ENCODE data around the gene YY1. TPM values are rescaled to one million over a fixed set of nuclear protein-coding genes. Genes with fewer than 3 reads are reported as not detected.

YY1 gene
- total and polyA plus RNA-seq, 8 donors, result 23.0 to 68.1 (median 41.9) TPM

GRCh38 chr14:100327128-100327527 lies 88.2 kb downstream of the YY1 start:
- intact Hi-C loops (cut with DNase I; ENCODE audit: low total_unique reads), result no loop called here
- TF ChIP-seq CTCF (IDR thresholded peaks at IDR 0.05) (no peak), POLR2AphosphoS5 (IDR thresholded peaks at IDR 0.05) (no peak), POLR2A (IDR thresholded peaks at IDR 0.05) (no peak), EP300 (IDR thresholded peaks at IDR 0.05) (no peak)

GRCh38 chr14:100328495-100329163 lies 89.7 kb downstream of the YY1 start:
- Histone ChIP-seq H3K27ac (peak overlapping the region in 3 of 5 donors; percentile 14 to 53 (median 30)), H3K36me3 (peaks cover 0 to 13% (median 10%) of the 10 kb centered on the region in 4 donors), H3K27me3 (no peaks in the 10 kb centered on the region), H3K4me3 (no peak overlapping the region), H3K9me3 (no peaks in the 10 kb centered on the region), H3K4me1 (peaks cover 0 to 9% (median 3%) of the 10 kb centered on the region in 4 donors)
- TF ChIP-seq POLR2A (IDR thresholded peaks at IDR 0.05), result no peak
- no peak for TF ChIP-seq EP300 (IDR thresholded peaks at IDR 0.05)
- TF ChIP-seq CTCF (IDR thresholded peaks at IDR 0.05), result no peak
- no peak for TF ChIP-seq POLR2AphosphoS5 (IDR thresholded peaks at IDR 0.05)
- WGBS, 5 donors, result 42 to 81% (median 56%) methylated on average over 3 to 32 of the region's 32 CpGs
- intact Hi-C loops (cut with DNase I; ENCODE audit: low total_unique reads), result no loop called here
- DNase-seq, result peak in 1 of 2 donors; percentile 54

More at GRCh38 chr14:100327128-100327527, 88.2 kb downstream of the YY1 start:
- DNase-seq, result no peak
- Histone ChIP-seq H3K4me3 (no peak overlapping the region), H3K27me3 (no peaks in the 10 kb centered on the region), H3K4me1 (peaks cover 0 to 9% (median 3%) of the 10 kb centered on the region in 4 donors), H3K9me3 (no peaks in the 10 kb centered on the region), H3K27ac (no peak overlapping the region), H3K36me3 (no peaks in the 10 kb centered on the region)
- WGBS, 5 donors, result 94 to 97% (median 96%) methylated on average over 24 of the region's 24 CpGs

GRCh38 chr14:100329233-100330006 lies 90.5 kb downstream of the YY1 start:
- 83 to 94% (median 91%) methylated on average over 18 to 36 of the region's 36 CpGs for WGBS, 5 donors
- Histone ChIP-seq H3K27me3 (no peaks in the 10 kb centered on the region), H3K4me1 (peaks cover 0 to 9% (median 3%) of the 10 kb centered on the region in 4 donors), H3K4me3 (no peak overlapping the region), H3K27ac (no peak overlapping the region), H3K36me3 (peaks cover 0 to 21% (median 18%) of the 10 kb centered on the region in 4 donors), H3K9me3 (no peaks in the 10 kb centered on the region)
- intact Hi-C loops (cut with DNase I; ENCODE audit: low total_unique reads), result no loop called here
- DNase-seq, result no peak
- TF ChIP-seq EP300 (IDR thresholded peaks at IDR 0.05) (no peak), POLR2A (IDR thresholded peaks at IDR 0.05) (no peak), CTCF (IDR thresholded peaks at IDR 0.05) (no peak), POLR2AphosphoS5 (IDR thresholded peaks at IDR 0.05) (no peak)

GRCh38 chr14:100330007-100330344 lies 91.0 kb downstream of the YY1 start:
- Histone ChIP-seq H3K4me1 (peaks cover 0 to 8% (median 3%) of the 10 kb centered on the region in 4 donors), H3K4me3 (no peak overlapping the region), H3K27me3 (no peaks in the 10 kb centered on the region), H3K36me3 (peaks cover 5 to 26% (median 23%) of the 10 kb centered on the region in 4 donors), H3K9me3 (no peaks in the 10 kb centered on the region), H3K27ac (no peak overlapping the region)
- 80 to 93% (median 90%) methylated on average over 1 to 11 of the region's 11 CpGs for WGBS, 5 donors
- intact Hi-C loops (cut with DNase I; ENCODE audit: low total_unique reads), result no loop called here
- no peak for DNase-seq
- TF ChIP-seq POLR2A (IDR thresholded peaks at IDR 0.05) (no peak), CTCF (IDR thresholded peaks at IDR 0.05) (no peak)
